ENCODE measurements around the gene FAM9A. TPM values are rescaled to one million over a fixed set of nuclear protein-coding genes. Genes with fewer than 3 reads are reported as not detected.

FAM9A gene
- total RNA-seq: not detected
- long read RNA-seq: 0 reads

- DNase-seq: no peak
- no peak for ATAC-seq
Observed at GRCh38 chrX:8801041-8801599, at the start of gene FAM9A. TSS of gene FAM9A (minus strand) at chrX:8801383. CDS start at chrX:8800171, 1,212 bp downstream.

GRCh38 chrX:8850478-8850877 lies 49.3 kb upstream of the FAM9A start:
- ATAC-seq (no peak), DNase-seq (no peak)
- intact Hi-C loops (cut with DNase I, micrococcal nuclease): no loop called here

More at GRCh38 chrX:8801041-8801599, at the start of gene FAM9A:
- intact Hi-C loops (cut with DNase I, micrococcal nuclease): no loop called here

GRCh38 chrX:8849945-8850344 lies 48.8 kb upstream of the FAM9A start:
- ATAC-seq: no peak
- no peak for DNase-seq
- intact Hi-C loops (cut with DNase I, micrococcal nuclease): no loop called here

GRCh38 chrX:8849458-8849857 lies 48.3 kb upstream of the FAM9A start:
- intact Hi-C loops (cut with DNase I, micrococcal nuclease): no loop called here
- ATAC-seq: peak; percentile 57
- no peak for DNase-seq

GRCh38 chrX:8848911-8849310 lies 47.7 kb upstream of the FAM9A start:
- intact Hi-C loops (cut with DNase I, micrococcal nuclease): no loop called here
- no peak for DNase-seq
- ATAC-seq: no peak

- DNase-seq (no peak), ATAC-seq (no peak)
- intact Hi-C loops (cut with DNase I, micrococcal nuclease): no loop called here
Observed at GRCh38 chrX:8848441-8848840, 47.3 kb upstream of the FAM9A start.

GRCh38 chrX:8847360-8847759 lies 46.2 kb upstream of the FAM9A start:
- DNase-seq (no peak), ATAC-seq (no peak)
- intact Hi-C loops (cut with DNase I, micrococcal nuclease): no loop called here

- ATAC-seq (no peak), DNase-seq (no peak)
- intact Hi-C loops (cut with DNase I, micrococcal nuclease): no loop called here
Observed at GRCh38 chrX:8846266-8846665, 45.1 kb upstream of the FAM9A start.

GRCh38 chrX:8845469-8845868 lies 44.3 kb upstream of the FAM9A start:
- DNase-seq (no peak), ATAC-seq (no peak)
- intact Hi-C loops (cut with DNase I, micrococcal nuclease): no loop called here

- intact Hi-C loops (cut with DNase I, micrococcal nuclease): no loop called here
- no peak for DNase-seq
- ATAC-seq: no peak
Observed at GRCh38 chrX:8845060-8845459, 43.9 kb upstream of the FAM9A start.

- no peak for DNase-seq
- no peak for ATAC-seq
- intact Hi-C loops (cut with DNase I, micrococcal nuclease): no loop called here
Observed at GRCh38 chrX:8844157-8844556, 43.0 kb upstream of the FAM9A start.

- DNase-seq: no peak
- intact Hi-C loops (cut with DNase I, micrococcal nuclease): no loop called here
- ATAC-seq: no peak
Observed at GRCh38 chrX:8841911-8842310, 40.7 kb upstream of the FAM9A start.

- intact Hi-C loops (cut with DNase I, micrococcal nuclease): no loop called here
- DNase-seq: no peak
- ATAC-seq: no peak
Observed at GRCh38 chrX:8834392-8834791, 33.2 kb upstream of the FAM9A start.

GRCh38 chrX:8832582-8833378 lies 31.6 kb upstream of the FAM9A start:
- intact Hi-C loops (cut with DNase I, micrococcal nuclease): no loop called here
- DNase-seq (no peak), ATAC-seq (no peak)

GRCh38 chrX:8823698-8824097 lies 22.5 kb upstream of the FAM9A start:
- ATAC-seq (no peak), DNase-seq (no peak)
- intact Hi-C loops (cut with DNase I, micrococcal nuclease): loop anchor here in 1 of 2 donors (10.0 kb wide), 1 partner anchor 881 kb away; no protein-coding TSS in a partner anchor

GRCh38 chrX:8822002-8822401 lies 20.8 kb upstream of the FAM9A start:
- no peak for DNase-seq
- no peak for ATAC-seq
- intact Hi-C loops (cut with DNase I, micrococcal nuclease): loop anchor here in 1 of 2 donors (10.0 kb wide), 1 partner anchor 883 kb away; no protein-coding TSS in a partner anchor

- ATAC-seq (no peak), DNase-seq (no peak)
- intact Hi-C loops (cut with DNase I, micrococcal nuclease): loop anchor here in 1 of 2 donors (10.0 kb wide), 1 partner anchor 884 kb away; no protein-coding TSS in a partner anchor
Observed at GRCh38 chrX:8820910-8821527, 19.8 kb upstream of the FAM9A start.

GRCh38 chrX:8815460-8816065 lies 14.4 kb upstream of the FAM9A start:
- intact Hi-C loops (cut with DNase I, micrococcal nuclease): no loop called here
- DNase-seq: no peak
- ATAC-seq: peak; percentile 52

GRCh38 chrX:8813036-8813435 lies 11.9 kb upstream of the FAM9A start:
- ATAC-seq: no peak
- intact Hi-C loops (cut with DNase I, micrococcal nuclease): no loop called here

GRCh38 chrX:8811611-8812010 lies 10.4 kb upstream of the FAM9A start:
- ATAC-seq: peak; percentile 38
- intact Hi-C loops (cut with DNase I, micrococcal nuclease): no loop called here

More at GRCh38 chrX:8813036-8813435, 11.9 kb upstream of the FAM9A start:
- DNase-seq: no peak

More at GRCh38 chrX:8811611-8812010, 10.4 kb upstream of the FAM9A start:
- no peak for DNase-seq

Measured in left colon (tissue), 2 donors.